KOPT-K1 (cell line): Measurements from ENCODE around the gene HNRNPH1.
"Not testable (repeated sequence)": the region's sequence is repeated elsewhere in the genome, so short reads cannot be mapped to it uniquely, and the experiment has no call there.

Experiments
- H3K27ac ChIP-seq: fragments of 200-600 bp; sonication (generic); 2 replicates; pipeline ENCODE4 v1.5.1; 2016; ENCODE audit warnings: antibody characterized with exemption, mild to moderate bottlenecking, low read depth, low read length; ENCODE audit not compliant: poor library complexity, severe bottlenecking
- H3K36me3 ChIP-seq: fragments of 200-600 bp; sonication (generic); 2 replicates; pipeline ENCODE4 v1.5.1; 2017; ENCODE audit warnings: antibody characterized with exemption, mild to moderate bottlenecking, low read length, moderate library complexity; ENCODE audit not compliant: insufficient read depth
- H3K9me3 ChIP-seq: fragments of 200-600 bp; sonication (generic); 2 replicates; pipeline ENCODE4 v1.5.1; 2017; ENCODE audit warnings: antibody characterized with exemption, low read length, mild to moderate bottlenecking; ENCODE audit not compliant: insufficient read depth, poor library complexity, severe bottlenecking

The HNRNPH1 gene

GRCh38 chr5:179623003-179623905, at the start of gene HNRNPH1:
HNRNPH1 (minus strand) TSS chr5:179623671; CDS start chr5:179623133, 538 bp downstream.
- H3K36me3 ChIP-seq = peaks cover 44% of the 10 kb centered on the region
- H3K27ac ChIP-seq = peak within 1 kb of the TSS; percentile 99
- no peaks in the 10 kb centered on the region for H3K9me3 ChIP-seq

- Histone ChIP-seq H3K9me3 (no peaks in the 10 kb centered on the region), H3K27ac (no peak overlapping the region), H3K36me3 (no peaks in the 10 kb centered on the region)
These were observed 44.9 kb upstream of the HNRNPH1 start for GRCh38 chr5:179668391-179668790.

GRCh38 chr5:179661647-179662046, 38.2 kb upstream of the HNRNPH1 start:
- H3K9me3 ChIP-seq, H3K36me3 ChIP-seq, H3K27ac ChIP-seq: not testable (repeated sequence)

GRCh38 chr5:179658179-179658856, 34.8 kb upstream of the HNRNPH1 start:
- H3K9me3 ChIP-seq, H3K36me3 ChIP-seq, H3K27ac ChIP-seq: not testable (repeated sequence)

- not testable (repeated sequence) for H3K9me3 ChIP-seq, H3K36me3 ChIP-seq, H3K27ac ChIP-seq
These were observed 34.1 kb upstream of the HNRNPH1 start for GRCh38 chr5:179657302-179658178.

- not testable (repeated sequence) for H3K27ac ChIP-seq, H3K9me3 ChIP-seq, H3K36me3 ChIP-seq
These were observed 29.7 kb upstream of the HNRNPH1 start for GRCh38 chr5:179653135-179653534.

- not testable (repeated sequence) for H3K36me3 ChIP-seq, H3K27ac ChIP-seq, H3K9me3 ChIP-seq
These were observed 26.8 kb upstream of the HNRNPH1 start for GRCh38 chr5:179650245-179650644.

- H3K27ac ChIP-seq, H3K36me3 ChIP-seq, H3K9me3 ChIP-seq: not testable (repeated sequence)
These were observed 25.8 kb upstream of the HNRNPH1 start for GRCh38 chr5:179649166-179649703.

- H3K27ac ChIP-seq = no peak overlapping the region
- no peaks in the 10 kb centered on the region for H3K36me3 ChIP-seq
- no peaks in the 10 kb centered on the region for H3K9me3 ChIP-seq
These were observed 24.9 kb upstream of the HNRNPH1 start for GRCh38 chr5:179648410-179648809.

- not testable (repeated sequence) for H3K9me3 ChIP-seq, H3K27ac ChIP-seq, H3K36me3 ChIP-seq
These were observed 21.3 kb upstream of the HNRNPH1 start for GRCh38 chr5:179644766-179645165.

GRCh38 chr5:179643141-179643920, 19.9 kb upstream of the HNRNPH1 start:
- H3K36me3 ChIP-seq, H3K27ac ChIP-seq, H3K9me3 ChIP-seq: not testable (repeated sequence)

- H3K27ac ChIP-seq, H3K9me3 ChIP-seq: not testable (repeated sequence)
These were observed 19.2 kb upstream of the HNRNPH1 start for GRCh38 chr5:179642626-179643025.

GRCh38 chr5:179641745-179642144, 18.3 kb upstream of the HNRNPH1 start:
- H3K36me3 ChIP-seq, H3K9me3 ChIP-seq, H3K27ac ChIP-seq: not testable (repeated sequence)

More at GRCh38 chr5:179642626-179643025, 19.2 kb upstream of the HNRNPH1 start:
- not testable (repeated sequence) for H3K36me3 ChIP-seq

GRCh38 chr5:179639296-179639695, 15.8 kb upstream of the HNRNPH1 start:
- not testable (repeated sequence) for H3K9me3 ChIP-seq, H3K36me3 ChIP-seq, H3K27ac ChIP-seq
